Caco-2 (cell line): ENCODE data around the gene TUBB1. TPM values are rescaled to one million over a fixed set of nuclear protein-coding genes. Genes with fewer than 3 reads are reported as not detected.

ENCODE experiments used
- BruUV-seq: library from RNA; stranded (reverse); fragments of 400-500 nt; replicated peaks from 2 replicates; lab custom pipeline; 2021; lab: Mats Ljungman, UMichigan
- CTCF ChIA-PET: fragments of 300-600 bp; sonication (Branson Sonifier 250); formaldehyde crosslinking; loops from one replicate; lab custom pipeline; 2022; ENCODE audit warnings: antibody characterized with exemption; lab: Charles Lee
- POLR2A ChIA-PET: fragments of 300-600 bp; sonication (Branson Sonifier 250); formaldehyde crosslinking; loops from one replicate; lab custom pipeline; 2022; ENCODE audit warnings: antibody characterized with exemption; lab: Charles Lee
- DNase-seq, 2 experiments: peaks; one replicate each; pipeline versions ENCODE4 v3.0.0 to v3.0.0-alpha.2; 2020 to 2022
- H3K27me3 ChIP-seq: replicated peaks from 2 replicates; pipeline ENCODE4 v1.6.0; 2011; ENCODE audit warnings: low read length; ENCODE audit not compliant: control insufficient read depth, insufficient read depth
- H3K36me3 ChIP-seq: 2 replicates; pipeline ENCODE4 v1.5.1; 2011; ENCODE audit warnings: low read length; ENCODE audit not compliant: control insufficient read depth, insufficient read depth
- H3K4me1 ChIP-seq: fragments of 250-450 bp; sonication (Bioruptor Pico); 2 replicates; pipeline ENCODE4 v1.5.1; 2020; ENCODE audit warnings: mild to moderate bottlenecking
- H3K4me3 ChIP-seq: 2 replicates; pipeline ENCODE4 v1.5.1; 2011; ENCODE audit warnings: low read depth, mild to moderate bottlenecking, control low read depth, low read length
- H3K9me3 ChIP-seq: fragments of 250-450 bp; sonication (Bioruptor Pico); 2 replicates; pipeline ENCODE4 v1.5.1; 2020; ENCODE audit warnings: mild to moderate bottlenecking, moderate library complexity
- H3K27ac Mint-ChIP-seq: one replicate; pipeline ENCODE4 v1.8.0; 2022; ENCODE audit warnings: mixed read lengths; ENCODE audit not compliant: unreplicated experiment
- H3K27me3 Mint-ChIP-seq: one replicate; pipeline ENCODE4 v1.8.0; 2022; ENCODE audit warnings: mixed read lengths; ENCODE audit not compliant: insufficient read depth, unreplicated experiment
- H3K36me3 Mint-ChIP-seq: one replicate; pipeline ENCODE4 v1.8.0; 2022; ENCODE audit warnings: mild to moderate bottlenecking, mixed read lengths; ENCODE audit not compliant: insufficient read depth, unreplicated experiment
- H3K4me1 Mint-ChIP-seq: one replicate; pipeline ENCODE4 v1.8.0; 2022; ENCODE audit warnings: low read depth, mixed read lengths; ENCODE audit not compliant: unreplicated experiment
- H3K4me3 Mint-ChIP-seq: one replicate; pipeline ENCODE4 v1.8.0; 2022; ENCODE audit warnings: mild to moderate bottlenecking, moderate library complexity, mixed read lengths; ENCODE audit not compliant: unreplicated experiment
- H3K9me3 Mint-ChIP-seq: one replicate; pipeline ENCODE4 v1.8.0; 2022; ENCODE audit warnings: mixed read lengths; ENCODE audit not compliant: unreplicated experiment
- intact Hi-C: fragments of 100-400 bp; cut with micrococcal nuclease; formaldehyde crosslinking; loops from one replicate; pipeline ENCODE4 v1.10.0; 2022; ENCODE audit not compliant: unreplicated experiment
- total RNA-seq: library from RNA; stranded (reverse); gene quantifications from 2 replicates; pipeline ENCODE4 v1.2.3, GENCODE V29; 2022
- TF ChIP-seq, protein P1 (sequence below), 2 experiments: fragments of 200-600 bp in 1 of 2; IDR thresholded peaks; 1 replicate in 1 of 2; 2 replicates in 1 of 2; pipeline versions ENCODE4 v1.5.1 to v1.8.0; 2011 to 2022; ENCODE audit warnings: antibody characterized with exemption in 1 of 2, control low read depth in 1 of 2, inconsistent platforms in 1 of 2, low read depth in 1 of 2, low read length in 1 of 2, mild to moderate bottlenecking in 1 of 2, moderate library complexity in 1 of 2; ENCODE audit not compliant: insufficient read depth in 1 of 2, severe bottlenecking in 1 of 2, unreplicated experiment in 1 of 2

The TUBB1 gene
- total RNA-seq, 1 experiment from 2014 or later, result 0.18 TPM

DNA sequence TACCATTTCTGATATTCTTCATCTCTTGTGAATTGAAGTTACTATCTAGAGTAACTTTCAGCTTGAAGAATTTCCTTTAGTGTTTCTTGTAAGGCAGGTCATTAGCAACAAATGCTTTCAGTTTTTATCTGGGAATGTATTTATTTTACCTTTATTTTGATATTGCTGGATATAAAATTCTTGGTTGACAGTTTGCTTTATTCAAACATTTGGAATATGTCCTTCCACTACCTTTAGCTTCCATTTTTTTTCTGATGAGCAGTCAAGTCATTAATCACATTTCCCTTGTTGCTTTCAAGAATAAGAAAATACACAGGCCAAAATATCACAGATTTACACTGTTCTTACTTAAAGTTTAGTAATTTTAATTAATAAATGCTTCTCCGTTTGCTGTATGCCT, 43.9 kb upstream of the TUBB1 start:
- TF ChIP-seq, protein P1, sequence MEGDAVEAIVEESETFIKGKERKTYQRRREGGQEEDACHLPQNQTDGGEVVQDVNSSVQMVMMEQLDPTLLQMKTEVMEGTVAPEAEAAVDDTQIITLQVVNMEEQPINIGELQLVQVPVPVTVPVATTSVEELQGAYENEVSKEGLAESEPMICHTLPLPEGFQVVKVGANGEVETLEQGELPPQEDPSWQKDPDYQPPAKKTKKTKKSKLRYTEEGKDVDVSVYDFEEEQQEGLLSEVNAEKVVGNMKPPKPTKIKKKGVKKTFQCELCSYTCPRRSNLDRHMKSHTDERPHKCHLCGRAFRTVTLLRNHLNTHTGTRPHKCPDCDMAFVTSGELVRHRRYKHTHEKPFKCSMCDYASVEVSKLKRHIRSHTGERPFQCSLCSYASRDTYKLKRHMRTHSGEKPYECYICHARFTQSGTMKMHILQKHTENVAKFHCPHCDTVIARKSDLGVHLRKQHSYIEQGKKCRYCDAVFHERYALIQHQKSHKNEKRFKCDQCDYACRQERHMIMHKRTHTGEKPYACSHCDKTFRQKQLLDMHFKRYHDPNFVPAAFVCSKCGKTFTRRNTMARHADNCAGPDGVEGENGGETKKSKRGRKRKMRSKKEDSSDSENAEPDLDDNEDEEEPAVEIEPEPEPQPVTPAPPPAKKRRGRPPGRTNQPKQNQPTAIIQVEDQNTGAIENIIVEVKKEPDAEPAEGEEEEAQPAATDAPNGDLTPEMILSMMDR (IDR thresholded peaks at IDR 0.05; ENCODE audit: insufficient read depth in 1 of 2, low read depth in 1 of 2, low read length in 1 of 2, severe bottlenecking in 1 of 2, unreplicated experiment in 1 of 2), result no peak
- Histone ChIP-seq H3K27me3 (no peaks in the 10 kb centered on the region), H3K36me3 (no peaks in the 10 kb centered on the region), H3K9me3 (peaks cover 3% of the 10 kb centered on the region; the same call in 1 of the 2 replicates), H3K4me1 (peaks cover under 1% of the 10 kb centered on the region; the same call in 1 of the 2 replicates), H3K4me3 (no peak overlapping the region)
- Mint-ChIP-seq H3K36me3 (no peaks in the 10 kb centered on the region), H3K4me1 (no peaks in the 10 kb centered on the region), H3K9me3 (no peaks in the 10 kb centered on the region), H3K4me3 (no peak overlapping the region), H3K27me3 (peaks cover 3% of the 10 kb centered on the region), H3K27ac (no peak overlapping the region)
- ChIA-PET CTCF (no interaction called here), POLR2A (no interaction called here)
- intact Hi-C loops, result no loop called here
- no peak for DNase-seq
- BruUV-seq, result no TSS peak

DNA sequence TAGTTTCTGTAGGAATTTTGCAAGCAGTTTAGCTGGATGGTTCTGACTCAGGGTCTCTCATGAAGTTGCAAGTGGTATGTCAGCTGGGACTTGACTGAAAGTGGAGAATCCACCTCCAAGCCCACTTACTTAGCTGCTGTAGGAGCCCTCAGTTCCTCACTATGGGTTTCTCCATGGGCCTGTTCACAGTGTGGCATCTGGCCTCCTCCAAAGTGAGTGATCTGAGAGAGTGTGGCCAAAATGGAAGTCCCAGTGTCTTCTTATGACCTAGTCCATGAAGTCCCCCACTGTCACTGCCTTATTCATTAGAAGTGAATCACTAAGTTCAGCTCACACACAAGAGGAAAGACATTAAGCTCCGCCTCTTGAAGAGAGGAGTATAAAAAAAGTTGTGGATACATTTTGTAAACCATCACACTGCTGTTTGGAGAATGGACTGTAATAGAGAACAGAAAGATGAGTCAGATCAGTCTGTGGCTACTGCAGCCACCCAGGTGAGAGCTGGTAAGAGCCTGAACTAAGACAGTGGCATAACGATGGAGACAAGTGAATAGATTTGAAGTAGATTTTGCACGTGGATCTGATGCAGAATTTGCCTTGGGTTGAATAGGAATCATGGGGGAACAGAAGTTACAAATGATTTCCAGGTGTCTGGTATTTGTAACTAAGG, 43.0 kb upstream of the TUBB1 start:
- Histone ChIP-seq H3K4me3 (no peak overlapping the region), H3K9me3 (peaks cover 3% of the 10 kb centered on the region; the same call in 1 of the 2 replicates), H3K4me1 (peaks cover 4% of the 10 kb centered on the region), H3K36me3 (no peaks in the 10 kb centered on the region), H3K27me3 (no peaks in the 10 kb centered on the region)
- Mint-ChIP-seq H3K27me3 (no peaks in the 10 kb centered on the region), H3K4me3 (no peak overlapping the region), H3K36me3 (no peaks in the 10 kb centered on the region), H3K27ac (no peak overlapping the region), H3K9me3 (no peaks in the 10 kb centered on the region), H3K4me1 (no peaks in the 10 kb centered on the region)
- BruUV-seq, result no TSS peak
- intact Hi-C loops, result no loop called here
- peak in 1 of 2 experiments; percentile 12 for DNase-seq
- POLR2A ChIA-PET, result no interaction called here
- CTCF ChIA-PET, result no interaction called here
- TF ChIP-seq, protein P1 (IDR thresholded peaks at IDR 0.05; ENCODE audit: insufficient read depth in 1 of 2, low read depth in 1 of 2, low read length in 1 of 2, severe bottlenecking in 1 of 2, unreplicated experiment in 1 of 2), result no peak

DNA sequence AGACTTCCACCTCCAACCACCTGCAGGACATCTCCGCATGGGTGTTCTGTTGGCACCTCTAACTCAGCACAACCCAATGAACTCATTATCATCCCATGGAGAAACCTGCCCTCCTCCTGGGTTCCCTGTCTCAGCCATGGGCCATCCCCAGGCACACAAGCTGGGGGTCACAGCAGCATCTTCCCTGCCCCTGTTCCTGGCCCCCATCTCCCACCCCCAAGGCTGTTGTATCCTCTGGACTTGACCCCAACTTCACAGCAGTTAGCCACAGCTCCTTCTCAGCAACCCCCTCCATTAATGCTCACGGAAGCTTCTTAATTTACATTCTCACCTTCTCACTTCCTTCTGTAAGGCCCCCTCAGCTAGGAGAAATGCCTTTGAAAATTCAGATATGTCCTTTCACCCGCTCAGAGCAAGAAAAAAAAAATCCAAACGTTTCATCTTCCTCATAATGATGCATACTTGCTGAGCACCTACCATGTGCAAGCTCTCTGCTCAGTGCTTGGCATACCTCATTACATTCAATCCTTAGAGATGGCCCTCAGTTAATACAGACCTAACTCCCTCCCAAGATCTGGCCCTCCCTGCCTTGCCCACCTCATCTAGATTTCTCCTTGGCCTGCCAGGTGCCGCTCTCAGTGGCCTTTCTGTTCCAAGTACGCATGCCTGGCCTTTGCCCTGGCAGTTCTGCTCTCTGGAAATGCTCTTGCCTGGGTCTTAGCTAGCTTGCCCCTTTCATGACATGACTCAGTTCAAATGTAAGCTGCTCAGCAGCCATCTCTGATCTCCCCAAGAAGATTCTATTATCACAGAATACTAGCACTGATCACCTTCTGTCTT, 40.7 kb upstream of the TUBB1 start:
- Mint-ChIP-seq H3K36me3 (peaks cover 14% of the 10 kb centered on the region), H3K27me3 (no peaks in the 10 kb centered on the region), H3K27ac (no peak overlapping the region), H3K9me3 (no peaks in the 10 kb centered on the region), H3K4me1 (peaks cover 9% of the 10 kb centered on the region), H3K4me3 (no peak overlapping the region)
- TF ChIP-seq, protein P1 (IDR thresholded peaks at IDR 0.05; ENCODE audit: insufficient read depth in 1 of 2, low read depth in 1 of 2, low read length in 1 of 2, severe bottlenecking in 1 of 2, unreplicated experiment in 1 of 2), result no peak
- no TSS peak for BruUV-seq
- intact Hi-C loops, result no loop called here
- no peaks in the 10 kb centered on the region for H3K27me3 ChIP-seq
- peaks cover 12% of the 10 kb centered on the region for H3K4me1 ChIP-seq
- CTCF ChIA-PET, result no interaction called here
- H3K4me3 ChIP-seq, result no peak overlapping the region
- peaks cover 3% of the 10 kb centered on the region; the same call in 1 of the 2 replicates for H3K9me3 ChIP-seq
- no peaks in the 10 kb centered on the region for H3K36me3 ChIP-seq
- peak in 1 of 2 experiments; percentile 32 for DNase-seq
- POLR2A ChIA-PET, result interaction anchor here (1.0 kb wide), 1 partner anchor 57 kb away, joined by 3 read pairs; no protein-coding TSS in a partner anchor
